Gastroesophageal sphincter (tissue), 3 donors: Measurements from ENCODE around the gene CELF2.

Experiments used
- CTCF ChIP-seq, 4 experiments: fragments of 200-600 bp in 2 of 4; fragments of 450-650 bp in 2 of 4; sonication (generic) in 1 of 4; IDR thresholded peaks; one replicate each; pipeline ENCODE4 v1.5.1; 2017 to 2019; ENCODE audit warnings: antibody characterized with exemption in 4 of 4, mild to moderate bottlenecking in 2 of 4, moderate library complexity in 2 of 4
- EP300 ChIP-seq: sonication (generic); formaldehyde crosslinking; IDR thresholded peaks from one replicate; pipeline ENCODE4 v1.6.1; 2017; ENCODE audit warnings: antibody characterized with exemption, mild to moderate bottlenecking
- POLR2AphosphoS5 ChIP-seq: sonication (generic); formaldehyde crosslinking; IDR thresholded peaks from one replicate; pipeline ENCODE4 v1.6.1; 2017; ENCODE audit warnings: antibody characterized with exemption

- no peak for TF ChIP-seq CTCF (IDR thresholded peaks at IDR 0.05)
- TF ChIP-seq POLR2AphosphoS5: peak; percentile 12
- TF ChIP-seq EP300: no peak
Measured at GRCh38 chr10:11024596-11024995, 6.9 kb downstream of the CELF2 start.
